Adrenal gland (tissue), 5 donors: ENCODE results near the gene DLG5.

Source experiments
- CTCF ChIP-seq, 6 experiments: fragments of 450-650 bp in 4 of 6; fragments of 200-600 bp in 2 of 6; sonication (generic) in 1 of 6; IDR thresholded peaks; 1 replicate in 5 of 6; 2 replicates in 1 of 6; pipeline versions ENCODE4 v1.5.1 to v1.8.0; 2016 to 2021; ENCODE audit warnings: antibody characterized with exemption in 6 of 6, mild to moderate bottlenecking in 2 of 6, moderate library complexity in 1 of 6
- POLR2A ChIP-seq, 2 donors: fragments of 450-650 bp; IDR thresholded peaks; one replicate each; pipeline ENCODE4 v1.6.1; 2017; ENCODE audit warnings: antibody characterized with exemption in 2 of 2, mild to moderate bottlenecking in 2 of 2, moderate library complexity in 1 of 2
- donor health status: DM: no; HTN: no; CAD: no.

- TF ChIP-seq CTCF (IDR thresholded peaks at IDR 0.05) (no peak), POLR2A (IDR thresholded peaks at IDR 0.05) (no peak)
Observed at GRCh38 chr10:77879065-77879464, 47.5 kb downstream of the DLG5 start.
